DND-41 (cell line): ENCODE measurements around the gene CLTCL1.

Source experiments
- EZH2 ChIP-seq: IDR thresholded peaks from 3 replicates; pipeline ENCODE4 v1.6.1; 2012; ENCODE audit warnings: borderline replicate concordance, low read depth, mild to moderate bottlenecking, moderate library complexity, low read length, inconsistent platforms; ENCODE audit not compliant: severe bottlenecking
- TF ChIP-seq, protein P1 (sequence below): IDR thresholded peaks from 2 replicates; pipeline ENCODE4 v1.5.1; 2012; ENCODE audit warnings: borderline replicate concordance, low read length, moderate library complexity, mild to moderate bottlenecking; ENCODE audit not compliant: poor library complexity, severe bottlenecking; ENCODE audit errors: extremely low read depth

DNA sequence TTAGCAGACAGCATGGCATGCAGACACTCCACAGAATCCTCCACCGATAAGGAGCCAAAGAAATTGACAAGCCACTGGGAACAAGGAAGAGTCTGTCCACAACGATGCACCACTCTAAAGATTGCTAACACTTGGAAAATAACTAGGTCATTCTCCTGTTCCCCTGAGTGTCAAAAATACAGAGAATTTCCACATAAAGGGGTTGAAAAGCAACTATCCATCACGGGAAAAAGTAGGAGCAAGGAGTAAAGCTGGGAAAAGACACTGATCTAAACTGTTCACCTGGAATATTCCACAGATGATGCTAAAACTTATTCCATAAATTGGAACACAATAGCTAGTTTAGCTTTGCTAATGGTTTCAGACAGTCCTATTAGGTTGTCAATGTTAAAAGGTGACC lies 66.0 kb downstream of the CLTCL1 start:
- TF ChIP-seq EZH2, result no peak
- TF ChIP-seq, protein P1, sequence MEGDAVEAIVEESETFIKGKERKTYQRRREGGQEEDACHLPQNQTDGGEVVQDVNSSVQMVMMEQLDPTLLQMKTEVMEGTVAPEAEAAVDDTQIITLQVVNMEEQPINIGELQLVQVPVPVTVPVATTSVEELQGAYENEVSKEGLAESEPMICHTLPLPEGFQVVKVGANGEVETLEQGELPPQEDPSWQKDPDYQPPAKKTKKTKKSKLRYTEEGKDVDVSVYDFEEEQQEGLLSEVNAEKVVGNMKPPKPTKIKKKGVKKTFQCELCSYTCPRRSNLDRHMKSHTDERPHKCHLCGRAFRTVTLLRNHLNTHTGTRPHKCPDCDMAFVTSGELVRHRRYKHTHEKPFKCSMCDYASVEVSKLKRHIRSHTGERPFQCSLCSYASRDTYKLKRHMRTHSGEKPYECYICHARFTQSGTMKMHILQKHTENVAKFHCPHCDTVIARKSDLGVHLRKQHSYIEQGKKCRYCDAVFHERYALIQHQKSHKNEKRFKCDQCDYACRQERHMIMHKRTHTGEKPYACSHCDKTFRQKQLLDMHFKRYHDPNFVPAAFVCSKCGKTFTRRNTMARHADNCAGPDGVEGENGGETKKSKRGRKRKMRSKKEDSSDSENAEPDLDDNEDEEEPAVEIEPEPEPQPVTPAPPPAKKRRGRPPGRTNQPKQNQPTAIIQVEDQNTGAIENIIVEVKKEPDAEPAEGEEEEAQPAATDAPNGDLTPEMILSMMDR, result no peak
